NK-92 (cell line): ENCODE data around the gene LRRC23.
"Not testable (repeated sequence)": the region's sequence is repeated elsewhere in the genome, so short reads cannot be mapped to it uniquely, and the experiment has no call there.

ENCODE experiments used
- DNase-seq: peaks from one replicate; lab custom pipeline; 2025; ENCODE audit not compliant: unreplicated experiment; lab: John Stamatoyannopoulos, UW

LRRC23 gene

DNA sequence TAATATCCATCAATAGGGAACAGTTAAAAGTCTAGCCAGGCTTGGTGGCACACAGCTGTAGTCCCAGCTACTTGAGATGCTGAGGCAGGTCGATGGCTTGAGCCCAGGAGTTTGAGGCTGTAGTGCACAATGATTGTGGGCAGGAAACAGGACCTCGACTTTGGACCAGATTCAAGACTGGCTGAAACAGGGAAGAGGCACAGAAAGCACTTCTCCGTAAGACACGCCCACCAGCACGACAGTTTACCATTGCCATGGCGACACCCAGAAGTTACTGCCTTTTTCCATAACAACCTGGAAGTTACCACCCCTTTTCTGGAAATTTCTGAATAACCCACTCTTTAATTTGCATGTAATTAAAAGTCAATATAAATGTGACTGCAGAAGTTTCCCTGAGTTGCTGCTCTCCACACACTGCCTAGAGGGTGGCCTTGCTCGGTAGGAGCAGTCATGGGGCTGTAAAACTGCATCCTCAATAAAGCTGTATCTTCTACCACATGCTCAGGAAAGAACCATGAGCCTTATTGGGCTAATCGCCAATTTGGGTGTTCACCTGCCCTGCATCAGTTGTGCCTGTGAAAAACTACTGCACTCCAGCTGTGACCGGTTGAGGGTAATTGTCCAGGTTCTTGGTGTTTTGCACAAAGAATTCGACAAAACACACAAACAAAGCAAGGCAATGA lies 4.6 kb upstream of the LRRC23 start:
- no peak for DNase-seq

DNA sequence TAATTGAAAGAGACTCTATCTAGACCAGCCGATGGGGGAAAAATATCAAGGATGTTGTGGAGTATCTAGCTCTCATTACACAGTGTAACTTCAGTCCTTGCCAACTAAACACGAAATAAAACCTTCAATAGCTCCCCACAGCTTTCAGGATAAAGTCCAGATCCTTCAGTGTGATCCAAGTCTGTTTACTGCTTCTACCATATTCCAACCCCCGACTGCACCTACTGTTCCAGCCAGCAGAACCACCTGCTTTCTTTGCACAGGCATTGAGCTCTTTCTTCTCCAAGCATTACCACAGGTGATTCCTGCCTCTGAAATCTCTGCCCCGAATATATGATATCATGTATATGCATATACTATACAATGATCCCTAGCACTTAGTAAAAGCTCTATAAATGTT lies 2.2 kb upstream of the LRRC23 start:
- DNase-seq = no peak

DNA sequence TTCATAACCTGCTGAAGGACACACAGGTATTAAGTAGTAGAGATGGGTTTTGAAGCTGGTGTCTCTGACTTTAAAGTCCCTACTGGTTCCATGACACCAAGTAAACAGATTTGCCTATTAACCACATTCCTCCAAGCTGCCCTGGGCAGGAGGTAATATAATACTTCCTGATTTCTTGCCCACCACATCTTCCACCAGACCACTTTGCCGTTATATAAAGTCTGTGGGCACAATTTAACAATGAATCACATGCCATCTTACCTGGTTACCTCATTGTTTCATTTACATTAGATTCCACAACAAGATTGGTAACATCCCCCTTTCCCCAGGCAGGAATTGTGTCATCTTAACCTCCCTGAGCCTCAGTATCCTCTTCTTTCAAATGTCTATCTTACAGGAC lies 900 bp upstream of the LRRC23 start:
- no peak for DNase-seq

DNA sequence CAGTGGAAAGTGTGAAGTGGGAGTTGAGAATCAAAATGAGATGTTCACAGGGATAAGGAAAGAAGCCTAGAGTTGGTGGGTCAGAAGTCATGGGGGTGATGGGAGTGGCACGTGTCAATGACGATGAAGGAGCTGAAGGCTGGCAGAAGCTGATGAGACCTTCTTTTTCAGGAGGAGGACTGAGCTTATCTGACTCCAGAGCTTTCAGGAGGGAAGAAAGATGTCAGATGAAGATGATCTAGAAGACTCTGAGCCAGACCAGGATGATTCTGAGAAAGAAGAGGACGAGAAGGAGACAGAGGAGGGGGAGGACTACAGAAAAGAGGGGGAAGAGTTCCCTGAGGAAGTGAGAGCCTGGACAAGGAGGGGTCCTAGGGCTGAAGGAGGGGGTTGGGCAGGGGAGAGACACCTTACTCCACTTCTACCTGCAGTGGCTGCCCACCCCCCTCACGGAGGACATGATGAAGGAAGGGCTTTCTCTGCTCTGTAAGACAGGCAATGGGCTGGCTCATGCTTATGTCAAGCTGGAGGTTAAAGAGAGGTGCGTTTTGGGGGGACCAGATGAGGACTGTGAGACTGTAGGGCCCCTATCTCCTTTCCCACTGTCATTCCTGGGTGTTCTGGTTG lies 905 bp downstream of the LRRC23 start:
- no peak for DNase-seq

DNA sequence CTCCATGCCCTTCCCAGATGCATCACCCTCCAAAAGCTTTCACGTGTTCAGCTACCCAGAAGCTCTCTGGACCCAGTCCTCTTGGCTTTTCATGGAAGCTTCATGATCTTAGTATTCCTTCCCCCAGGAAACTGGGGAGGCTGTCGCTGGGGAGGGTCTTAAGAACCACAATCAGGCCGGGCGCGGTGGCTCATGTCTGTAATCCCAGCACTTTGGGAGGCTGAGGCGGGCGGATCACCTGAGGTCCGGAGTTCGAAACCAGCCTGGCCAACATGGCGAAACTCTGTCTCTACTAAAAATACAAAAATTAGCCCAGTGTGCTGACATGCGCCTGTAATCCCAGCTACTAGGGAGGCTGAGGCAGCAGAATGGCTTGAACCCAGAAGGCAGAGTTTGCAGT lies 3.5 kb downstream of the LRRC23 start:
- not testable (repeated sequence) for DNase-seq

DNA sequence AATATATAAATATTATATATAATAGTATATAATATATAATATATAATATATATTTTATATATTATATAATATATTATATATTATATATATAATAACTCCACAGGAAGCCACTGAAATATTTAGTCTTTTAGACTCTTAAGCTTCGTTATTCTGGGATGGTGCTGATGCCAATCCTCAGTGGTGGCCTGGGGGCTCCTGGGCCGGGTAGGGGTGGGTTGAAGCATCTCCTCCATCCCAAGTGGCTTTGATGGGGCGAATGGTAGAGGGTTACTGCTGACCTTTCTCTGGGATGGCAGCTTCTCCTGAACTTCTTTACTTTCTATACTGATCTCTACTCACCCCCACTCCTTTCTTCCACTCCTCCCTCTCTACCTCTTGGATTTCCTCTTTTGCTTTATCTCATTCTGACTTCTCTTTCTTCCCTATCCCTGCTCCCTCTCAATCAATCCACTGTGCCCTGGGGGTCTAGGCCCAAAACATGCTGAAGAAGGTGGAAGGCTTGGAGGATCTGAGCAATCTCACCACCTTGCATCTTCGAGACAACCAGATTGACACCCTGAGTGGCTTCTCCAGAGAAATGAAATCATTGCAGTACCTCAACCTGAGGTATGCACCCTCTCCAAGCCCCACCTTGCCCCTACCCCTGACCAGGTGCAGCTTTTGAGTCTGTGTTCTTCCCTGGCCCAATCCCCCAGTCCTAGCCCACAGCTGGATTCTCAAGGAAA lies 5.0 kb downstream of the LRRC23 start:
- DNase-seq = no peak

DNA sequence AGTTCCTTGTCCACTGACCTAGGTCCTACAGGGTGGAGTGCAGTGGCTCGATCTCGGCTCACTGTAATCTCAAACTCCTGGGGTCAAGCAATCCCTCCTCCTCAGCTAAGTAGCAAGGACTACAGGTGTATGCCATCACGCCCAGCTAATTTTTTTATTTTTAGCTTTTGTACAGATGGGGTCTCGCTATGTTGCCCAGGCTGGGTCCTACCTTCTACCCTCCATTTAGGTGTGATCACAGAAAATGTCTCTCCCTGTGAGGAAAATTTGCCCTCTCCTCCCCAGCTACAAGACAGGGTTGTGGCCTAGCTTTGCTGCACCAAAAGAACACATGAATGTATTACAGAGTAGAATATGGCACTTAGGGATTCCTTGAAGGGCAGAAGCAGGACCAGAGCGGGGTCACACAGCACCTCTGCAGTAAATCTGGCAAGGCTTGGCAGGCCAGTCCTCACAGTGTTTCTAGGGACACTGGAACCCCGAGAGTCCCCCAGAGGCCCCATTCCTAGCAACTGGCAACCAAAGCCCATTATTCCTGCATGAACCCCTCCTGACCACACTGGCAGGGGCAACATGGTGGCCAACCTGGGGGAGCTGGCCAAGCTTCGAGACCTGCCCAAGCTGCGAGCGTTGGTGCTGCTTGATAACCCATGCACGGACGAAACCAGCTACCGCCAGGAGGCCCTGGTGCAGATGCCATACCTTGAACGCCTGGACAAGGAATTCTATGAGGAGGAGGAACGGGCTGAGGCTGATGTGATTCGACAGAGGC lies 7.7 kb downstream of the LRRC23 start:
- DNase-seq = no peak

DNA sequence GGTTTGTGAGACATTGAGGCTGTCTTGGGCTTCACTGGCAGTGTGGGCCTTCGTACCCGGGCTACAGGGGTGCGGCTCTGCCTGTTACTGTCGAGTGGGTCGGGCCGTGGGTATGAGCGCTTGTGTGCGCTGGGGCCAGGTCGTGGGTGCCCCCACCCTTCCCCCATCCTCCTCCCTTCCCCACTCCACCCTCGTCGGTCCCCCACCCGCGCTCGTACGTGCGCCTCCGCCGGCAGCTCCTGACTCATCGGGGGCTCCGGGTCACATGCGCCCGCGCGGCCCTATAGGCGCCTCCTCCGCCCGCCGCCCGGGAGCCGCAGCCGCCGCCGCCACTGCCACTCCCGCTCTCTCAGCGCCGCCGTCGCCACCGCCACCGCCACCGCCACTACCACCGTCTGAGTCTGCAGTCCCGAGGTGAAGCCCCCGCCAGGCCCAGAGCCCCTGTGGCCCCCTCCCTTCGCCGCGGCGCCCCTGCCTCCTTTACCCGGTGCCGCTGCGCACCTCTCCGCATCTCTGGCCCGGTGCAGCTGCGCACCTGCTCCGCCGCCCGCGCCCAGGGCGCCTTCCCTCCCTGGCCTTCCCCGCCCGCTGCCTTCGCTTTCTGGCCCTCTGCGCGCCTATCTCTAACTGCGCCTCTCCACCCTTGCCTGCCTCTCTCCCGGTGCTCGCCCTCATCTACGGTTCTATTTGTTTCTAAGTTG lies 9.8 kb downstream of the LRRC23 start, which contains the start of gene ENO2:
Gene ENO2, plus strand, starts transcription at position 335 of the 701 bp plus-strand sequence. CDS start 1,253 bp downstream, outside the sequence.
- DNase-seq = no peak

DNA sequence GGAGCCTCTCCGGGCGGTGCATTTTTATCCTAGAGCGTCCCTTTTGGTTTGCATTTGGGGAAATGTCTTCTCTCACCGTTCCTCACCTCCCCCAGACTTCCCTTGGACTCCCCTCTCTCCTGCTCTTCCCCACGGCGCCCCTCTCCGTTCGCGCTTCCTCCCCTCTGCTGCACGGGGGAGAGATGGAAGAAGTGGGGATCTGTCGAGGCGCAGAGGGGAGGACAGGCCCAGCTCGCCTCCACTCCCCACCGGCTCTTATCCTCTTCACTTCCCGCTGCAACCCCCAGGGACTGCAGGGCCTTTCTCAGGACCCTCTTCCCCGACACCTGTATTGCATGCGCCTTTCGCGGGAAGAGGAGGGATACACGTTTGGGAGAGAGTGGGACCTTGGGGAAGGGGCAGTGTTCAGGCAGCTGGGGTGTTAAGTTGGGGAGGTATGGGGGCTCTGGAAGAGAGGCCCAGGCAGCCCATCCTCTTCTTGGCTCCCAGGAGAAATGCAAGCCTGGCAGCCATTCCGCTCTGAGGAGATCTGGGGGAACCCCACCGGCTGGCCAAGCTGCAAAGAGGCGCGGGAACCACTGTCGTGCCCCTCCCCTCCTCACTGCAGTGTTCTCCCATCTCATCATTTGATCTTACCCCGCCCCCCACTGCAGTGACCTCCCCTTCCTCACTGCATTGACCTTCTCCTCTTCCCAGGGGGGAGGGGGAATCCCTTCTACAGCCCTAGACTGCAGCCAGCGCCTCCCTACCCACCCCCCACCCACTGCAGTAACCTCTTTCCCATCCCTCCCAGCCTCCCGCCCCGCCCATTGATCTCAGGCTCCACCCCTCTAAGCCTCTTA lies 10.5 kb downstream of the LRRC23 start:
- no peak for DNase-seq

DNA sequence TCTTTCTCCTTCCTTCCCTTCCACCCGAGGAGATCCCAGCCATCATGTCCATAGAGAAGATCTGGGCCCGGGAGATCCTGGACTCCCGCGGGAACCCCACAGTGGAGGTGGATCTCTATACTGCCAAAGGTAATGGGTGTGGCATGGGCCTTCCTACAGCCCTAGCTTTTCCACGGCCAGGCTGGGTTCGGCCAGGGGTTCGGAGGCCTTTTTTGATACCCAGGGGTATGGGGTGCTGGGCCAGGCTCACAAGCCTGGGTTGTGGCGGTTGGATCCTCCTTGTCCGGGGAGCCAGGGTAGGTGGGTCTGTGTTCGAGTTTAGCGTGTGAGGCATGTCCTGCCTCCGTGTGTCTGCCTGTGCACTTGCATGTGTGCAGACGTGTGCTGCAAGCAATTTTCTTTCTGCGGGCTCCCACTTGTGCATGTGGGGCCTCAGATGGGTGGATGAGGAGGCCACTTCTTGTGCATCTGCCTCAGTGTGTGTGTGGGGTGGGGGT lies 11.2 kb downstream of the LRRC23 start:
- no peak for DNase-seq

DNA sequence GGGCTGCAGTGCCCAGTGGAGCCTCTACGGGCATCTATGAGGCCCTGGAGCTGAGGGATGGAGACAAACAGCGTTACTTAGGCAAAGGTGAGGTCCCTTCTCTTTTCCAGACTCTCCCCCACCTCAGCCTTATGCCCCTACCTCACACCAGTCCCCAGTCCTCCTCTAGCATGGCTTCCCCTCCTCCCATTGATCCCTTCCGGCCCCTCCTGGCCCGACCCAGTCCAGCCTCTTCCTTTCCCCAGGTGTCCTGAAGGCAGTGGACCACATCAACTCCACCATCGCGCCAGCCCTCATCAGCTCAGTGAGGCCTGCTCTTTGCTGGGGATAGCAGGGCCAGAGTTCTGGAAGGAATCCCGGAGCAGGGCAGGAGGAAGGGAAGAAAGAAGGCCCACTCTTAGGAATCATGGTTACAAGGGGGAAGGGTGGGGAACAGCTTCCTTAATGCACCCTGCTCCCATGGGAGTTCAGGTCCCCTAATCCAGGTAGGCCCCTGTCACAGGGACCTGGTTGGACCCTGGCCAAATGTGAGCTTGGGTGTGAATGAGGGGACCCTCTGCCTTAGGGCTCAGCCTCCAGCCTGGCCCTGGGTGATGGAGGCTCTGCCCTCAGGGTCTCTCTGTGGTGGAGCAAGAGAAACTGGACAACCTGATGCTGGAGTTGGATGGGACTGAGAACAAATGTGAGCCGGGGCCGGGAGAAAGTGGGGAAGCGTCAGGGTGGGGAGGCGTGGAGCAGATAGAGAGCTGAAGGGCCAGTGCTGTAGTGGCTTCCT lies 12.0 kb downstream of the LRRC23 start:
- no peak for DNase-seq

DNA sequence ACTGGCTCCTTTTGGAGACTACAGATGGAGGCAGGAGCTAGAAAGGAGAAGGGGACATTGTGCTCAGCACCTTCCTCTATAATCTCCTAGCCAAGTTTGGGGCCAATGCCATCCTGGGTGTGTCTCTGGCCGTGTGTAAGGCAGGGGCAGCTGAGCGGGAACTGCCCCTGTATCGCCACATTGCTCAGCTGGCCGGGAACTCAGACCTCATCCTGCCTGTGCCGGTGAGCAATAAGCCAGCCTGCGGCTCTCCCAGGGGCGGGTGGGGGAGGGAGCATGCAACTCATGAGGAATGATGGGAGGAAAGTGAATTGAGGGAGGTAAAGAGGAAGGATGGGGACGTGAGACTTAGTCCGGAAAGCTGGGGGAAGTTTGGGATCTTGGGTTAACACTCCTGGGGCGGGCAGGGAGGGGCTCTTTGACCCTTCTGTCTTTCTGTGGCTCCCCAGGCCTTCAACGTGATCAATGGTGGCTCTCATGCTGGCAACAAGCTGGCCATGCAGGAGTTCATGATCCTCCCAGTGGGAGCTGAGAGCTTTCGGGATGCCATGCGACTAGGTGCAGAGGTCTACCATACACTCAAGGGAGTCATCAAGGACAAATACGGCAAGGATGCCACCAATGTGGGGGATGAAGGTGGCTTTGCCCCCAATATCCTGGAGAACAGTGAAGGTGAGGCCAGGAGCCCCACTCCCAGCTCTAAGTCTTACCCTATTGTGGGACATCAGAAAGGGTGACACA lies 13.0 kb downstream of the LRRC23 start:
- DNase-seq = no peak

DNA sequence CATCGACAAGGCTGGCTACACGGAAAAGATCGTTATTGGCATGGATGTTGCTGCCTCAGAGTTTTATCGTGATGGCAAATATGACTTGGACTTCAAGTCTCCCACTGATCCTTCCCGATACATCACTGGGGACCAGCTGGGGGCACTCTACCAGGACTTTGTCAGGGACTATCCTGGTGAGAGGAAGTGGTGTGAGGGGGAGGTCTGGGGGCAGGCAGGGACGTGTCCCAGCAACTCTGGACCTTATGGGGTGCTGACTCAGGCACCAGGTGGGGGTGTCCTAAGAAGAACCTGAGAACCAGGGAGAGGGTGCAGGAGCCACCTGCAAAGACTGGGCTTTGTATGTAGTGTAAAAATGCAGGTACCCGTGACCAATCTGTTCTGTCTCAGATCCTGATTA lies 15.0 kb downstream of the LRRC23 start:
- no peak for DNase-seq

DNA sequence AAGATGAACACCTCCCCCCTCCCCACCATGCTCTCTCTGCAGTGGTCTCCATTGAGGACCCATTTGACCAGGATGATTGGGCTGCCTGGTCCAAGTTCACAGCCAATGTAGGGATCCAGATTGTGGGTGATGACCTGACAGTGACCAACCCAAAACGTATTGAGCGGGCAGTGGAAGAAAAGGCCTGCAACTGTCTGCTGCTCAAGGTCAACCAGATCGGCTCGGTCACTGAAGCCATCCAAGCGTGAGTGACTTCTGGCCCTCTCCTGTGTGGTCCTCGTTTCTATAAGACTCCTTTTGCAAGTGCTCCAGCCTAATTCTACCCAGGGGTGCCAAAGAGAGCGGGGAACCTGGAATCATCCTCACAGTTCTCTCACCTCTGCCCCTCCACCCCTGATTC lies 16.9 kb downstream of the LRRC23 start:
- DNase-seq = no peak

DNA sequence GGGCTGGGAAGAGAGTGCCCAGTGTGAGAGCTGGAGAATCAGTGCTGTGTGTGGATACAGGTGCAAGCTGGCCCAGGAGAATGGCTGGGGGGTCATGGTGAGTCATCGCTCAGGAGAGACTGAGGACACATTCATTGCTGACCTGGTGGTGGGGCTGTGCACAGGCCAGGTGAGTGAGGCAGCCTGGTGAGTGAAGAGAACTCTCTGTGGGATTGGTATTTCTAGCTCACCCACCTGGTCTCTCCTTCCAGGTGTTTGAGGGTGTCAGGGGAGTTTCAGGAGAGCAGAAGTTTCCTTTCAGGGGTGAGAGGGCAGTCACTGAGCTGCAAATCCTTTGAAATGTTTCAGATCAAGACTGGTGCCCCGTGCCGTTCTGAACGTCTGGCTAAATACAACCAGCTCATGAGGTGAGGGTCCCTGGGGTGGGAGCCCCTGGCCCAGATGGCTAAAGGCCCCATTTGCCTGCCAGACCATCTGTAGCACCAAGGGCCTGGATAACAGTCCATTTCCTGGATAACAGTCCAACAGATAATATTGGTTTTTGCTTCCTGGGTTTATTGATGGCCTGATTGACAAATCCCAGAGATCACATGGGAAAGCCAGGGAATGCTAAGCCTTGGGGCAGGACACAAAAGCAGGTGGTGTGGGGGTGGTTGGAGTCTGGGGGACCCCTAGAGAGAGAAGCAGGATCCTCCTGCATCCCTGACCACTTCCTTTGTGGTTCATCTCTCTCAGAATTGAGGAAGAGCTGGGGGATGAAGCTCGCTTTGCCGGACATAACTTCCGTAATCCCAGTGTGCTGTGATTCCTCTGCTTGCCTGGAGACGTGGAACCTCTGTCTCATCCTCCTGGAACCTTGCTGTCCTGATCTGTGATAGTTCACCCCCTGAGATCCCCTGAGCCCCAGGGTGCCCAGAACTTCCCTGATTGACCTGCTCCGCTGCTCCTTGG lies 17.6 kb downstream of the LRRC23 start:
- DNase-seq = no peak

DNA sequence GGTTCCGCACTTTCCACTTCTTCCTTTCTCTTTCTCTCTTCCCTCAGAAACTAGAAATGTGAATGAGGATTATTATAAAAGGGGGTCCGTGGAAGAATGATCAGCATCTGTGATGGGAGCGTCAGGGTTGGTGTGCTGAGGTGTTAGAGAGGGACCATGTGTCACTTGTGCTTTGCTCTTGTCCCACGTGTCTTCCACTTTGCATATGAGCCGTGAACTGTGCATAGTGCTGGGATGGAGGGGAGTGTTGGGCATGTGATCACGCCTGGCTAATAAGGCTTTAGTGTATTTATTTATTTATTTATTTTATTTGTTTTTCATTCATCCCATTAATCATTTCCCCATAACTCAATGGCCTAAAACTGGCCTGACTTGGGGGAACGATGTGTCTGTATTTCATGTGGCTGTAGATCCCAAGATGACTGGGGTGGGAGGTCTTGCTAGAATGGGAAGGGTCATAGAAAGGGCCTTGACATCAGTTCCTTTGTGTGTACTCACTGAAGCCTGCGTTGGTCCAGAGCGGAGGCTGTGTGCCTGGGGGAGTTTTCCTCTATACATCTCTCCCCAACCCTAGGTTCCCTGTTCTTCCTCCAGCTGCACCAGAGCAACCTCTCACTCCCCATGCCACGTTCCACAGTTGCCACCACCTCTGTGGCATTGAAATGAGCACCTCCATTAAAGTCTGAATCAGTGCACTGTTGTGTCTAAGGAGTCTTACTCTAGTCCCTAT lies 18.5 kb downstream of the LRRC23 start:
- no peak for DNase-seq

DNA sequence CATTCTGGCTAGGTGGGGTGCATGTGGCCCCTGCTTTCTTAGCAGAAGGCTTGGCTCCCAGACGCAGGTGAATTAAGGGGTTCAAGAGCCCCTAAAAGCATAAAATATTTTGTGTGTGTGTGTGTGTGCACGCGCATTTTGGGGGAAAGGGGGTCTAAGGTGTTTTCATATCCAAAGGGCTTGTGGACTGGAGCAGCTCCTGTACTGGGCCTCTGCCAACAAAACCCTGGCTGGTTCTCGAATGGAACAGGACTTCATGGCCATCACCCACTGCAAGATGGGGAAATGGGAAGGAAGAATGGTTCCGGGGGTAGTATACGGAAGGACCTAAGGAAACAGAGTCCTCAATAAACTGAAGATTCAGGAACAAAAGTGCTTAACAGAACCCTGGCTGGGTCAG lies 19.2 kb downstream of the LRRC23 start:
- no peak for DNase-seq
